ENCODE measurements around the gene RHOT2. TPM values are rescaled to one million over a fixed set of nuclear protein-coding genes. Genes with fewer than 3 reads are reported as not detected.

RHOT2 gene
- total RNA-seq, 1 donor from 2014 or later: 121 TPM

- H3K9me3 Mint-ChIP-seq (ENCODE audit: unreplicated experiment): no peaks in the 10 kb centered on the region
- H3K4me3 Mint-ChIP-seq (ENCODE audit: unreplicated experiment): no peak overlapping the region
These were observed 5.3 kb upstream of the RHOT2 start for GRCh38 chr16:662597-662996.

DNA sequence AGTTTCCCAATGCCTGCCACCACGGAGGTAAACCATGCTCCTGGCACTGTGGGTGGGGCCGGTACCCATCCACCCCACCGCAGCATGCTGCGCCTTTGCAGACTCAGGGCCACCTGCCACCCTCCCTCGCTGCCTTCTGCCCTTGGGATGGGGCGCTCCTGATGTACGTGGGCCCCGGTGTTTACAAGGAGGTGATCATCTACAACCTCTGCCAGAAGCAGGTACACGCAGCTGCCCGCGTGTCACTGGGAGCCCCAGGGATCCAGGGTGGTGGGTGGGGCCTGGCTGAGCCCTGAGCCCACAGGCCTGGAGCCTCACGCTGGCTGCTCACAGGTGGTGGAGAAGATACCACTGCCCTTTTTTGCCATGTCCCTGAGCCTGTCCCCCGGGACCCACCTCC lies 1.4 kb upstream of the RHOT2 start:
- no peak overlapping the region for H3K4me3 Mint-ChIP-seq (ENCODE audit: unreplicated experiment)
- H3K27ac Mint-ChIP-seq (ENCODE audit: unreplicated experiment): no peak overlapping the region
- DNase-seq (ENCODE audit: low spot score): no peak
- no peaks in the 10 kb centered on the region for H3K9me3 Mint-ChIP-seq (ENCODE audit: unreplicated experiment)
- no peaks in the 10 kb centered on the region for H3K4me1 Mint-ChIP-seq (ENCODE audit: unreplicated experiment)
- peaks cover 3% of the 10 kb centered on the region for H3K36me3 Mint-ChIP-seq (ENCODE audit: low read depth, unreplicated experiment)
- TF ChIP-seq CTCF (IDR thresholded peaks at IDR 0.05; ENCODE audit: unreplicated experiment): no peak
- peaks cover 10% of the 10 kb centered on the region for H3K27me3 Mint-ChIP-seq (ENCODE audit: unreplicated experiment)

More at GRCh38 chr16:662597-662996, 5.3 kb upstream of the RHOT2 start:
- TF ChIP-seq CTCF (IDR thresholded peaks at IDR 0.05; ENCODE audit: unreplicated experiment): no peak
- no peak for DNase-seq (ENCODE audit: low spot score)
- peaks cover 9% of the 10 kb centered on the region for H3K27me3 Mint-ChIP-seq (ENCODE audit: unreplicated experiment)
- H3K4me1 Mint-ChIP-seq (ENCODE audit: unreplicated experiment): no peaks in the 10 kb centered on the region
- peaks cover 3% of the 10 kb centered on the region for H3K36me3 Mint-ChIP-seq (ENCODE audit: low read depth, unreplicated experiment)
- H3K27ac Mint-ChIP-seq (ENCODE audit: unreplicated experiment): no peak overlapping the region

DNA sequence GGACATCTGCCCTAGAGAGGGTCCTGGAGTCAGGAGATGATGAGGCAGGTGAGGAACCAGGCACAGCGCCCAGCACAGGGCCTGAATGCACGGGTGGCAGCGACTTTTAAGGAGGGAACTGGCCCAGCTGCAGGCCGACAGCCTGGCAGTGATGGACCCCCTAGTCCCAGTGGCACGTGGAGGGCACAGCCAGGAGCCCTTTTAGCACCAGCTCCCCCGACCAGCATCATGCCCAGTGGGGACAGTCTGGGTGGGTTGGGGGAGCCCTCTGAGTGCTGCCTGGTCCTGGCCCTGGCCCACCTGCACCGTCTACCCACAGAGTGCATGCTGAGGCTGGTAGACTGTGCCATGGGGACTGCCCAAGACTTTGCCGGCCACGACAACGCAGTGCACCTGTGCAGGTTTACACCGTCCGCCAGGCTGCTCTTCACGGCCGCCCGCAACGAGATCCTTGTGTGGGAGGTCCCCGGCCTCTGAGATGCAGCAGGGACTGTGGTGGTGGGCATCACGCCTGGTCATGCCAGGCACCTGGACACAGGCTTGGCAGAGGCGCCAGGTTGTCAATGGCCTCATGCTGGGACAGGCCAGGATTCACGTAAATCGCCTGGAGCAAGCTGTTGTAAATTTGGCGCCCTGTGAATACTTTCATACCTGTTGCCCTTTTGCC lies 686 bp upstream of the RHOT2 start:
- H3K4me3 Mint-ChIP-seq (ENCODE audit: unreplicated experiment): peak overlapping the region; percentile 47
- H3K36me3 Mint-ChIP-seq (ENCODE audit: low read depth, unreplicated experiment): peaks cover 3% of the 10 kb centered on the region
- no peaks in the 10 kb centered on the region for H3K4me1 Mint-ChIP-seq (ENCODE audit: unreplicated experiment)
- no peaks in the 10 kb centered on the region for H3K9me3 Mint-ChIP-seq (ENCODE audit: unreplicated experiment)
- peak overlapping the region; percentile 42 for H3K27ac Mint-ChIP-seq (ENCODE audit: unreplicated experiment)
- no peak for DNase-seq (ENCODE audit: low spot score)
- H3K27me3 Mint-ChIP-seq (ENCODE audit: unreplicated experiment): peaks cover 10% of the 10 kb centered on the region
- TF ChIP-seq CTCF (IDR thresholded peaks at IDR 0.05; ENCODE audit: unreplicated experiment): no peak

GRCh38 chr16:668519-669171 lies 713 bp downstream of the RHOT2 start:
- TF ChIP-seq CTCF (IDR thresholded peaks at IDR 0.05; ENCODE audit: unreplicated experiment): no peak
- DNase-seq (ENCODE audit: low spot score): no peak
- no peaks in the 10 kb centered on the region for H3K4me1 Mint-ChIP-seq (ENCODE audit: unreplicated experiment)
- H3K27me3 Mint-ChIP-seq (ENCODE audit: unreplicated experiment): peaks cover 5% of the 10 kb centered on the region
- H3K36me3 Mint-ChIP-seq (ENCODE audit: low read depth, unreplicated experiment): no peaks in the 10 kb centered on the region
- no peaks in the 10 kb centered on the region for H3K9me3 Mint-ChIP-seq (ENCODE audit: unreplicated experiment)
- H3K4me3 Mint-ChIP-seq (ENCODE audit: unreplicated experiment): peak overlapping the region; percentile 81
- no peak overlapping the region for H3K27ac Mint-ChIP-seq (ENCODE audit: unreplicated experiment)

GRCh38 chr16:669666-670065 lies 1.7 kb downstream of the RHOT2 start:
- Mint-ChIP-seq H3K9me3 (ENCODE audit: unreplicated experiment) (no peaks in the 10 kb centered on the region), H3K4me3 (ENCODE audit: unreplicated experiment) (no peak overlapping the region), H3K27me3 (ENCODE audit: unreplicated experiment) (peaks cover 5% of the 10 kb centered on the region), H3K36me3 (ENCODE audit: low read depth, unreplicated experiment) (no peaks in the 10 kb centered on the region), H3K4me1 (ENCODE audit: unreplicated experiment) (no peaks in the 10 kb centered on the region), H3K27ac (ENCODE audit: unreplicated experiment) (no peak overlapping the region)
- DNase-seq (ENCODE audit: low spot score): no peak
- TF ChIP-seq CTCF (IDR thresholded peaks at IDR 0.05; ENCODE audit: unreplicated experiment): no peak

Data from endothelial cell (in vitro differentiated cells).